DMS114 treated with DMSO at 0.1 percent for 48 hours (cell line): ENCODE data around the gene PHF23.

Source experiments
- DNase-seq: peaks from one replicate; lab custom pipeline; 2025; ENCODE audit not compliant: unreplicated experiment; lab: John Stamatoyannopoulos, UW

The PHF23 gene

DNA sequence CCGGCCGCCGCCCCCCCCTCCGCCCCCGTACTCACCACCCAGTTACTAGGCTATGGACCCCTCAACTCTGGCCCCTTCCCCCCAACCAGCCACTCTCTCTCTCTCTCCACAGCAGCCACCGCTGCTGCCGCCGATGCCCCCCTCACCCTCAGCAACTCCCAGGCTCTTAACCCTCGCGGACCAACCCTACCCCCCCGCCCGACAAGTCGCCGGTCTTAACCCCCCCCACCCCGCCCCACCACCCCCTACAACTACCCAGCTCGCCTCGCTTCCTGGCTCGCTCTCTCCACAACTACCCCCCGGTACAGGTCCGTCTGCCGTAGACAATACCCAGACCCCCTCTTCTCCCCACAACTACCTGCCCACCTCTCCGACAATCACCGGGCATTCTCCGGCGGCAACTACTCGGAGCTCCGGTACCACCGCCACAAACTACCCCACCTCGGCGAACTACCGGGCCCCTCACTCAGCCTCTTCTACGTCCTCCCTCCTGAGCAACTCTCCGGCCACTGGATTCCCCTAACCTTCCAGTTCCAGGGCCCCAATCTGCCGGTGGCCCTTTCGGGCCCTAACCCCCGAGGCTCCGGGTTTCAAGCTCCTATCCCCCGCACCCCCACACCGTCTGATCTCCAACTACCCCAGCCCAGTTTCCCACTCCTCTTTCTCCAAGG is 702 bp downstream of the PHF23 start:
- no peak for DNase-seq

- DNase-seq, result no peak
These were observed 1.4 kb downstream of the PHF23 start for GRCh38 chr17:7237761-7238419.

DNA sequence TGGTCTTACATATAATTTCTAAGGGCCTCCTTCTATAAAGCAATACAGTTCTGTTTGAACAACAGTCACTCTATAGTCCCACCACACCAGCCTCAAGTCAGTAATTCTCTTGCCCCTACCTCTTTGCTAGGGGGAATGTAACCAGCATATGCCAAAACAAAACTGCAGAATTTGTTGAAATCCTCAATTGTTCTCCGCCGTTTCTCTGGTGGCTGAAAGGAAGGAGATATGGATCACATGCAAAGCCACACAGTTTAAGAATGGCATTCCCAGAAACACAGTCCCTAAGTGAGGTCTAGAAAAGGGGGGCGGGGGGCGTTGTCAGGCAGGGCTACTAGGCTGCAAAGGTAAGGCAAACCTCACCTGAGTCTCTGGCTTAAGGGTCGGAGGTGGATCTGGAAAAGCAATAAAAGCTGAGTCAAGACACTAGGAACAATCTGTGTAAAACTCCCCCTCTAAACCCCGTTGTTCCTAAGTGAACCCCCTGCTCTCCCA is 1.9 kb downstream of the PHF23 start:
- DNase-seq, result no peak

DNA sequence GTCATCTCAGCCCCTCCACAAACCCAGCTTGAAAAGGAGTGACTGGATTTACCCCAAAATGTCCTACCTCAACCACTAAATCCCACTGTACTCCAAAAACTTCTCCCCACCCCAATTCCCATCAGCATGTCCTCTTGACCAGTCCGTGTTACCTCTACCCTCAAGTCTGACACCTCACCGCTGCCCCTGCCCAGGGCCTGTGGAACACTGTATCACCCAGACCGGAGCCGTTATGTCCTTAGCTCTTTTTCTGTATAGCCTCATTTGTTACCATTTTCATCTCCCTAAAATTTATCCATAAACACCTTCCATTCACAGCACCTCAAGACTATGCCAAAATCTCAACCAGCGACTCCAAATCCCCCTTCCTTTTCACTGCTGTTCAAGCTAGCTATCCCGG is 2.4 kb downstream of the PHF23 start:
- DNase-seq, result no peak

DNA sequence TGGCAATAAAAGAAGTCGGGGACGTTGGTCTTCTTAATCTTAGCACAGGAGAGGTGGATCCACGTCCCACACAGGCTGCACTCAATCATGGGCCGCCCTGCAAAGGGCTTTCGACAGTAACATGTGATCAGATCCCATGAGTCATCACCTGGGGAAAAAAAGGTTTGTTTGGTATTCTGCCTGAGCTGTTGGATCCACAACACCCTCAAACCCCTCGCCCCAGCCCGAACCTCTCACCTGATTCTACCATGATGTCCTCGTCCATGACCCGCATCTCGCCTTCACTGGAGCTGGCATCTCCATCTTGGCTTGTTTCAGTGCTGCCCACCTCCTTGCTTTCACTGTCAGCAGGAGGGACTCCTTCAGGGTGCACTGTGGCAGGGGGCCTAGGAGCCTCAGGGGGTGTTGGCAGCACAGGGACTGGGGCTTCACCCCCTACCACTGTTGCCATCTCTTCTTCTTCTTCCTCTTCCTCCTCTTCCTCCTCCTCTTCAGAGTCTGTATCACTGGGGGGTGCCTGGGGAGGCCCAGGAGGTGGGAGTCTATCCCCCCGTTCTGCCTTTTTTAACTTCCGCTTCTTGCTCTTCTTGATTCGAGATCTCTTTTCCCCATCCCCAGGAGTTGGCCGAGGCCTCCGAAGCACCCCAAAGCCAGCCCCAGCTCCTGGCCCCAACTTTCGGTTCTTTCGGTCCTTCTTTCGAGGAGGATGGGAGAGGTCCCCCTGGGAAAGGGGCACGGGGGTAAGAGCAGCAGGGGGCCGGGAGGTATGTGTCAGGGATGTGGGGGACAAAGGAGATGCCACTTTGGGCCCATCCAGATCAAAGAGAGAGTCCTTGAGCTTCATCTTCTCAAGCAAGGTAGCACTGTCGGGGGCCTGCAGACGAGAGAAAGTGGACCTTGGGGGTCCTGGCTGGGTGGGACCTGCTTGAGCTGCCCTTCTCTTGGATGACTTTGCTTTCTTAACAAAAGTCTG is 3.3 kb downstream of the PHF23 start:
- no peak for DNase-seq

- peak; percentile 93 for DNase-seq
These were observed 4.9 kb downstream of the PHF23 start, which contains the start of gene DVL2 for GRCh38 chr17:7234083-7234951. Gene DVL2, minus strand, starts transcription at chr17:7234517. Its CDS starts 255 bp downstream, at chr17:7234262.

DNA sequence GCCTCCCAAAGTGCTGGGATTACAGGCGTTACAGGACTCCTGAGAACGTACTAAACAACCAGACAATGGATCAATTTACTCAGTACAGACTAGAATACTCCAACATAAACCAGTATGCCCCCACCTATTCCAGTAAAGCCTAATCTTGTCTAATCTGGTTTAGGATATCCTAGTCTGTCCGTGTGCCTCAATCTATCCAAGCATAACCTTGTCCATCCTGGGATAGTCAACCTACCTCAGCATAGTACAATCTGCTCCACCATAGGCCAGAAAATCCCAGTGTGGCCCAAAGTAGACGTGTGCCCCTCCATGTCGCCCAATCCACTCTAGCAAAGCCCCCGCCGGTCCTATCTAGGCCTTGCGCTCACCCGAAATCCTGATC is 5.6 kb downstream of the PHF23 start:
- no peak for DNase-seq

GRCh38 chr17:7232114-7232513 is 7.1 kb downstream of the PHF23 start:
- DNase-seq, result no peak

DNA sequence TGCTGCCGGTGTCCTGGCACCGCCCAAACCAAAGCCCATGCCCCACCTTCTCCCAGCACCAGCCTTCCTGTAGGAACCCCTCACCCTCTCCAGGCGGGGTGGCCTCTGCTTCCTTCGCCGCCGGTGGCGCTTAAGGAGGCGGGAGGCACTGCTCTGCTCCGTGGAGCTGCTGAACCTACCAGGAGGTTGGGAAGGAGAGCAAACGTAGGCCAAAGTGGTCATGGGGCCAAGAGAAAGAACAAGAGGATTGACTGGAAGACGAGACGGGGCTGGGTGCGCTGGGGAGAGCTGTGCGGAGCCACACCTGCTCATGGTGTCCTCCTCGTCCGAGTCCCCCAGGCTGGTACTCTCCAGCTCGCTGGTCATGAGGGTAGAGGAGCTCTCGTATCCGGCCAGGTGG is 9.8 kb downstream of the PHF23 start:
- DNase-seq, result no peak

DNA sequence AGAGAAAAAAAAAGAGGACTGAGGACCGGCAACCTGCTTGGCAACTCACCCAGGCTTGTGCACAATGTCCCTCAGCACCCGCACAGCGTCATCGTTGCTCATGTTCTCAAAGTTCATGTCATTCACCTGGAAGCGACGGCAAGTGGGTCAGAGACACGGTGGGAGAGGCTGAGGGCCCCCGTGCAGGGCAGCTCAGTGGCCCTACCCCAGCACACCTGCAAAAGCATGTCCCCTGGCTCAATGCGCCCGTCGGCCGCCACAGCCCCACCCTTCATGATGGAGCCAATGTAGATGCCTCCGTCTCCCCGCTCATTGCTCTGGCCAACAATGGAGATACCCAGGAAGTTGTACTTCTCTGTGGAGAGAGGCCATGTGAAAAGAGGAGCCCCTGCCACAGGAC is 10.3 kb downstream of the PHF23 start:
- DNase-seq, result no peak

GRCh38 chr17:7226721-7227710 is 12.2 kb downstream of the PHF23 start:
- DNase-seq, result no peak

GRCh38 chr17:7225711-7226331 is 13.4 kb downstream of the PHF23 start:
- DNase-seq, result no peak

- no peak for DNase-seq
These were observed 14.6 kb downstream of the PHF23 start for GRCh38 chr17:7224661-7225111.

- no peak for DNase-seq
These were observed 15.1 kb downstream of the PHF23 start for GRCh38 chr17:7224110-7224509.

GRCh38 chr17:7223375-7223774 is 15.9 kb downstream of the PHF23 start:
- no peak for DNase-seq

DNA sequence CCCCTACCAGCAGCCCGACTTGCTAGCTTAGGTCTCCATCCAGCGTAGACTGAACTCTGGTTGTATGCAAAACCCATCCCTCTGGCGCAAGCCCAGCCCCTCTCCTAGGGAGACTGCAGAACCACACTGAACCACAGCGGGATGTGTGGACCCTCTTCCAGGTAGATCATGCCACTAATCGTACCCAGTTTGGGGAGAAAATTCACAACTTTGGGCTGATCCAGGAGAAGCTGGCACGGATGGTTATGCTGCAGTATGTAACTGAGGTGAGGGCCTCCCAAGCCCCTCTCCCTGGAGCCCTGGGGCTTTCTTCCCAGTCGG is 16.3 kb downstream of the PHF23 start:
- DNase-seq, result no peak

DNA sequence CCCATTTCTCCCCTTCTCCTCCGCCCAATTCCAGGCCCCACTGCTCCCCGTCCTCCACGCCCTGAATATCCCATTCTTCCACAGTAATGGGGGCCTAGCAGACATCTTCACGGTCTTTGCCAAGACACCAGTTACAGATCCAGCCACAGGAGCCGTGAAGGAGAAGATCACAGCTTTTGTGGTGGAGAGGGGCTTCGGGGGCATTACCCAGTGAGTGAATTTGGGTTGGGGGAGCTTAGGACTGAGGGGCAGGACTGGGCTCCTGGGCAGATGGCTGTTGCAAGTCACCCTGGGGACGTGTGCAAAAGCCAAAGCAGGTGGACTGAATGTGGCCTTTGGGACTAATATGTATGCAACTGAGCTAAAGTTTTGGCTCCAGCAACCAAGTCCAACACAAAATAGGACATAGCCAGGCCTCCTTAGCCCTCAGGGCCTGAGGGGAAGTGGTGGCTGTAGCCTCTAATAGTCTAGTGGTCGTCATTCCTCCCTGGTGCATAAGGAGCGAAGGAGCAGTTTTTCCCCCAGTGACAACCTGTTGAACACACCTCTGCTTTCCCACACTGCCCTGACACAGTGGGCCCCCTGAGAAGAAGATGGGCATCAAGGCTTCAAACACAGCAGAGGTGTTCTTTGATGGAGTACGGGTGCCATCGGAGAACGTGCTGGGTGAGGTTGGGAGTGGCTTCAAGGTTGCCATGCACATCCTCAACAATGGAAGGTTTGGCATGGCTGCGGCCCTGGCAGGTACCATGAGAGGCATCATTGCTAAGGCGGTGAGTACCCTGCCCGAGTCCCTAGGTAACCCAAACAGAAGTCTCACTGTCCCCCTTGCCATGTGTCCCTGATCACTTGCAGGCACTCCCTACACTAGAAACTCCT is 16.9 kb downstream of the PHF23 start:
- DNase-seq, result no peak
